ENCODE results near the gene SCYL3.

GRCh38 chr1:169933984-169934725 lies 40.5 kb upstream of the SCYL3 start:
- TF ChIP-seq CTCF (IDR thresholded peaks at IDR 0.05) (no peak), FOSL2 (IDR thresholded peaks at IDR 0.05; ENCODE audit: borderline replicate concordance, low read depth) (no peak), EZH2phosphoT487 (IDR thresholded peaks at IDR 0.05; ENCODE audit: borderline replicate concordance, low read depth) (no peak)

Measured in SK-N-SH (cell line).